ENCODE data around the gene UMODL1.

Gene UMODL1

DNA sequence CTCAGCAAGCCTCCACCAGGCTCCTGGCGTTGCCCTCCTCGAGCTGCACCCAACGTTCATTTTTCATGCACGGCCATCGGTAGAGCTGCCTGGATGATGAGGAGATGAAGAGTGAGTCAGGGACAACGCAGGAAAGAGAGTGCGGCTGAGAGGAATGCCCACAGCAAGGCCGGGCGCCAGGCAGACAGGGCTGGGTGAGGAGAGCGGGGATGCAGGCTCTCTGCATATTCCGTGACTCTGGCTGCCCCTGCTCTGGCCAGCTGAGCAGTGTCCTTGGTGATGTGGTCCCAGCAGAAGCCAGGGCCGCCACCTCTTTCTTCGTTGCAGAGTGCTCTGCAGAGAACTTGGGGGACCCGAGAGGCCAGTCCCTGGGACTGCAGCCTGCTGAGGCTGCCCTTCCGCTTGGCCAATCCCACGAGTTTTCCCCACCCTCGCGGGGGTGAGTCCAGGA lies 10.8 kb downstream of the UMODL1 start:
- Histone ChIP-seq H3K23ac (ENCODE audit: low read length) (no peak overlapping the region), H2AFZ (ENCODE audit: insufficient read depth, low read length, poor library complexity) (no peak overlapping the region), H3K9ac (ENCODE audit: low read length) (no peak overlapping the region), H3K4me2 (ENCODE audit: low read length) (no peak overlapping the region), H2AK5ac (ENCODE audit: low read length) (no peak overlapping the region), H3K4me1 (ENCODE audit: control insufficient read depth in 1 of 2, insufficient read depth in 2 of 2, low read length in 2 of 2) (peaks cover 0 to 2% of the 10 kb centered on the region in 2 experiments), H4K8ac (ENCODE audit: low read depth, low read length) (no peak overlapping the region), H2BK12ac (ENCODE audit: low read length) (no peak overlapping the region), H3K4ac (ENCODE audit: low read depth, low read length) (no peak overlapping the region), H3K79me2 (ENCODE audit: control insufficient read depth, insufficient read depth, low read length, poor library complexity) (no peaks in the 10 kb centered on the region), H3K27me3 (ENCODE audit: insufficient read depth, low read length) (no peaks in the 10 kb centered on the region), H3K9me3 (ENCODE audit: insufficient read depth, low read depth, low read length) (no peaks in the 10 kb centered on the region), H2BK5ac (ENCODE audit: low read depth, low read length, poor library complexity) (no peak overlapping the region), H2BK120ac (ENCODE audit: insufficient read depth, low read length, poor library complexity) (no peak overlapping the region), H3K4me3 (ENCODE audit: low read depth, low read length) (no peak overlapping the region), H3K36me3 (ENCODE audit: control insufficient read depth in 1 of 2, insufficient read depth in 2 of 2, low read length in 2 of 2) (no peaks in the 10 kb centered on the region), H4K91ac (ENCODE audit: low read depth, low read length) (no peak overlapping the region), H3K14ac (ENCODE audit: low read length) (no peak overlapping the region), H3K79me1 (ENCODE audit: low read length) (no peaks in the 10 kb centered on the region), H3K18ac (ENCODE audit: low read length) (no peak overlapping the region), H4K12ac (ENCODE audit: low read depth, low read length) (no peak overlapping the region), H3K27ac (ENCODE audit: low read depth, low read length) (no peak overlapping the region)
- WGBS (ENCODE audit: extremely low coverage, insufficient coverage, insufficient read length): no CpG with 5 or more reads among the region's 18 CpGs
- no peak for DNase-seq

DNA sequence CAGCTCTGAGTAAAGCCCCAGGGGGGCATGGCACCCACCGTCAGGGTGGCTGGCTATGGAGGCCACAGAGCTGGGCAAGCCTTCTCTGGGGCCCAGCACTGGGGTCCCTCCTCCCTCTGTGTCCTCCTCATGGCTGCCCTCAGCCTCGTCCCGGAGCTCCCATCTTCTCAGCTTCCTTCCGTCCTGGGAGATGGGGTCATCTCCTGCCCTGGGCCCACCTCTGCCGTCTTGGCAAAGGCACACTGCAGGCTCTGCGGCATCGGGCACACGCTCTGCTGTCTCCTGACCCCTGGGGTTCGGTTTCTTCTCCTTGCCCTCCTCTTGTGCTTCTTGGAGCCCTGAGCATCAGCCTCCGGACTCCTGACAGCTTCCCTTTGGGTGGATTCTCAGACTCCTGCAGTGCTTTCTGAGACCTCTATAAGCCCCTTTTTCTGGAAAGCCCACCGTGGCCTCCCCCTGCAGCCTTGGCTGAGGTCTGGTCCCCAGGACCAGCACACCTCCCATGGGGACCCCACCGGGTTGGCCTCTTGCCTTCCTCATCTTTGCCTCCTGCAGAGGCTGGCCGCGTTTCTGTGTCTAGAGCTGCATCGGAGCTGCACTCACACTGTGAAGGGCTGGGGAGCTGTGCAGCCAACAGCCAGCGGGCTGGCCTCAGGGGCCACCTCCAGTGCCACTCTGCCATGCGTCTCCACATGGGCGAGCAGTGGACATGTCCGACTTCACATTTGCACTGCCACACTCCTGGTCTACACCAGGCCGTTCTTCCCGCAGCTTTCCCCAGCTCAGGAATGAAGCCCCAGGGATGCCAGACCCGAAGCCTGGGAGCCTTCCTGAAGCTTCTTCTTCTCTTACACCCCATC lies 11.6 kb downstream of the UMODL1 start:
- no CpG with 5 or more reads among the region's 22 CpGs for WGBS (ENCODE audit: extremely low coverage, insufficient coverage, insufficient read length)

DNA sequence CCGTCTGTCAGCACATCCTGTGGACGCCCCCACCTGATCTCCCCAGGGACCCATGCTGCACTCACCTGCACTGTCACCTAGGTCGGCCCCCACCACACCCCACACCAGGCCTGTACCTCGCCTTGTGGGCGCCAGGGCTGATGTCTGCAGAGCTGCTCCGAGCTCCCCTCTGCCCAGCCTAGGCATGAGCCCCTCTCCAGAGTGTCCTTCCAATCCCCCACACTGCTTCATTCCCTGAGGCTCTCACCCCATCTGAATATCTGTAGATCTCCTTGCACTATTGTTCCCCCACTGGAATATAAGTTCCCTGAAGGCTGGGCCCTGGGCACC lies 12.2 kb downstream of the UMODL1 start:
- Histone ChIP-seq H4K8ac (ENCODE audit: low read depth, low read length) (no peak overlapping the region), H3K18ac (ENCODE audit: low read length) (no peak overlapping the region), H3K4me2 (ENCODE audit: low read length) (no peak overlapping the region), H3K4me1 (ENCODE audit: control insufficient read depth in 1 of 2, insufficient read depth in 2 of 2, low read length in 2 of 2) (peaks cover 0 to 2% of the 10 kb centered on the region in 2 experiments), H2BK12ac (ENCODE audit: low read length) (no peak overlapping the region), H4K91ac (ENCODE audit: low read depth, low read length) (no peak overlapping the region), H3K79me2 (ENCODE audit: control insufficient read depth, insufficient read depth, low read length, poor library complexity) (no peaks in the 10 kb centered on the region), H2BK120ac (ENCODE audit: insufficient read depth, low read length, poor library complexity) (no peak overlapping the region), H2BK5ac (ENCODE audit: low read depth, low read length, poor library complexity) (no peak overlapping the region), H3K4ac (ENCODE audit: low read depth, low read length) (no peak overlapping the region), H3K27me3 (ENCODE audit: insufficient read depth, low read length) (no peaks in the 10 kb centered on the region), H3K9ac (ENCODE audit: low read length) (no peak overlapping the region), H2AK5ac (ENCODE audit: low read length) (no peak overlapping the region), H3K4me3 (ENCODE audit: low read depth, low read length) (no peak overlapping the region), H3K79me1 (ENCODE audit: low read length) (no peaks in the 10 kb centered on the region), H3K14ac (ENCODE audit: low read length) (no peak overlapping the region), H3K23ac (ENCODE audit: low read length) (no peak overlapping the region), H2AFZ (ENCODE audit: insufficient read depth, low read length, poor library complexity) (no peak overlapping the region), H3K9me3 (ENCODE audit: insufficient read depth, low read depth, low read length) (no peaks in the 10 kb centered on the region), H3K27ac (ENCODE audit: low read depth, low read length) (no peak overlapping the region), H3K36me3 (ENCODE audit: control insufficient read depth in 1 of 2, insufficient read depth in 2 of 2, low read length in 2 of 2) (no peaks in the 10 kb centered on the region), H4K12ac (ENCODE audit: low read depth, low read length) (no peak overlapping the region)
- DNase-seq: no peak
- no CpG with 5 or more reads among the region's 6 CpGs for WGBS (ENCODE audit: extremely low coverage, insufficient coverage, insufficient read length)

More for the DNA sequence above, 11.6 kb downstream of the UMODL1 start:
- no peaks in the 10 kb centered on the region for H3K79me2 ChIP-seq (ENCODE audit: control insufficient read depth, insufficient read depth, low read length, poor library complexity)
- H3K27ac ChIP-seq (ENCODE audit: low read depth, low read length): no peak overlapping the region
- no peak overlapping the region for H2BK12ac ChIP-seq (ENCODE audit: low read length)
- no peak overlapping the region for H3K4me2 ChIP-seq (ENCODE audit: low read length)
- H3K27me3 ChIP-seq (ENCODE audit: insufficient read depth, low read length): no peaks in the 10 kb centered on the region
- no peak overlapping the region for H4K91ac ChIP-seq (ENCODE audit: low read depth, low read length)
- H3K23ac ChIP-seq (ENCODE audit: low read length): no peak overlapping the region
- H2BK5ac ChIP-seq (ENCODE audit: low read depth, low read length, poor library complexity): no peak overlapping the region
- H3K4me1 ChIP-seq (ENCODE audit: control insufficient read depth in 1 of 2, insufficient read depth in 2 of 2, low read length in 2 of 2): peaks cover 0 to 2% of the 10 kb centered on the region in 2 experiments
- H4K12ac ChIP-seq (ENCODE audit: low read depth, low read length): no peak overlapping the region
- H4K8ac ChIP-seq (ENCODE audit: low read depth, low read length): no peak overlapping the region
- no peak overlapping the region for H2BK120ac ChIP-seq (ENCODE audit: insufficient read depth, low read length, poor library complexity)
- H3K4me3 ChIP-seq (ENCODE audit: low read depth, low read length): no peak overlapping the region
- H3K4ac ChIP-seq (ENCODE audit: low read depth, low read length): no peak overlapping the region
- H3K18ac ChIP-seq (ENCODE audit: low read length): no peak overlapping the region
- no peaks in the 10 kb centered on the region for H3K9me3 ChIP-seq (ENCODE audit: insufficient read depth, low read depth, low read length)
- no peak for DNase-seq
- no peak overlapping the region for H2AFZ ChIP-seq (ENCODE audit: insufficient read depth, low read length, poor library complexity)
- H3K14ac ChIP-seq (ENCODE audit: low read length): no peak overlapping the region
- no peak overlapping the region for H2AK5ac ChIP-seq (ENCODE audit: low read length)
- no peak overlapping the region for H3K9ac ChIP-seq (ENCODE audit: low read length)
- H3K36me3 ChIP-seq (ENCODE audit: control insufficient read depth in 1 of 2, insufficient read depth in 2 of 2, low read length in 2 of 2): no peaks in the 10 kb centered on the region
- no peaks in the 10 kb centered on the region for H3K79me1 ChIP-seq (ENCODE audit: low read length)

DNA sequence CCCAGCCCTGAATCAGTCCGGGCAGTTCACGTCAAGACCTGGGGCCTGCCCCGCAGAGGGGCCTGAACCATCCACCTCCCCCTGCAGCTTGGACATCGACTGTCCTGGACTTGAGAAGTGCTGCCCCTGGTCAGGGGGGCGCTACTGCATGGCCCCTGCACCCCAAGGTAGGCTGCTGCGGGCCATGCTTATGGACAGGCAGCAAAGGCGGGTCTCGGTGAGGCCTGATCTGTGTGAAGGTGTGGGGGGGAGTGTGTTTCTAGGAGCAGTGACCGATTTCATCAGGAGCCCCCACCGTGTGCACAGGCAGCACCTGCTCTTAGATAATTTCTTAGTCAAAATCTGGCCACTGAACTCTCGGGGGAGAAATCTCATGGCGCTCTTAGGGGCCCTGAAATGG lies 13.0 kb downstream of the UMODL1 start:
- no peak overlapping the region for H4K8ac ChIP-seq (ENCODE audit: low read depth, low read length)
- H2AFZ ChIP-seq (ENCODE audit: insufficient read depth, low read length, poor library complexity): no peak overlapping the region
- H4K91ac ChIP-seq (ENCODE audit: low read depth, low read length): no peak overlapping the region
- no peaks in the 10 kb centered on the region for H3K79me2 ChIP-seq (ENCODE audit: control insufficient read depth, insufficient read depth, low read length, poor library complexity)
- peak overlapping the region; percentile 16 for H3K9ac ChIP-seq (ENCODE audit: low read length)
- H3K9me3 ChIP-seq (ENCODE audit: insufficient read depth, low read depth, low read length): no peaks in the 10 kb centered on the region
- no peak overlapping the region for H3K18ac ChIP-seq (ENCODE audit: low read length)
- no peak overlapping the region for H3K4me3 ChIP-seq (ENCODE audit: low read depth, low read length)
- no peak overlapping the region for H2AK5ac ChIP-seq (ENCODE audit: low read length)
- H3K79me1 ChIP-seq (ENCODE audit: low read length): no peaks in the 10 kb centered on the region
- no peak overlapping the region for H2BK120ac ChIP-seq (ENCODE audit: insufficient read depth, low read length, poor library complexity)
- H3K14ac ChIP-seq (ENCODE audit: low read length): no peak overlapping the region
- peaks cover 0 to 2% of the 10 kb centered on the region in 2 experiments for H3K4me1 ChIP-seq (ENCODE audit: control insufficient read depth in 1 of 2, insufficient read depth in 2 of 2, low read length in 2 of 2)
- H2BK5ac ChIP-seq (ENCODE audit: low read depth, low read length, poor library complexity): no peak overlapping the region
- no peaks in the 10 kb centered on the region for H3K27me3 ChIP-seq (ENCODE audit: insufficient read depth, low read length)
- no CpG with 5 or more reads among the region's 12 CpGs for WGBS (ENCODE audit: extremely low coverage, insufficient coverage, insufficient read length)
- no peak overlapping the region for H3K4me2 ChIP-seq (ENCODE audit: low read length)
- H3K23ac ChIP-seq (ENCODE audit: low read length): no peak overlapping the region
- no peak overlapping the region for H2BK12ac ChIP-seq (ENCODE audit: low read length)
- H3K27ac ChIP-seq (ENCODE audit: low read depth, low read length): no peak overlapping the region
- DNase-seq: no peak
- no peak overlapping the region for H3K4ac ChIP-seq (ENCODE audit: low read depth, low read length)
- no peak overlapping the region for H4K12ac ChIP-seq (ENCODE audit: low read depth, low read length)
- H3K36me3 ChIP-seq (ENCODE audit: control insufficient read depth in 1 of 2, insufficient read depth in 2 of 2, low read length in 2 of 2): no peaks in the 10 kb centered on the region

Data from trophoblast cell (in vitro differentiated cells and primary cell).